Measurements from ENCODE around the gene MSRB1.

The MSRB1 gene

GRCh38 chr16:1906055-1906845, 36.7 kb downstream of the MSRB1 start:
- no peak for TF ChIP-seq CTCF (conservative IDR thresholded peaks at IDR 0.05; ENCODE audit: low read length)
- no peak for TF ChIP-seq EZH2phosphoT487 (IDR thresholded peaks at IDR 0.05; ENCODE audit: borderline replicate concordance)
- no peaks in the 10 kb centered on the region for H3K36me3 ChIP-seq (ENCODE audit: insufficient read depth, low read length)
- H2AFZ ChIP-seq (ENCODE audit: low read length): no peak overlapping the region
- H3K79me2 ChIP-seq (ENCODE audit: insufficient read depth, low read length): no peaks in the 10 kb centered on the region
- H4K20me1 ChIP-seq (ENCODE audit: insufficient read depth, low read length, poor library complexity, severe bottlenecking): no peaks in the 10 kb centered on the region
- H3K4me2 ChIP-seq (ENCODE audit: low read depth, low read length, poor library complexity, severe bottlenecking): no peak overlapping the region
- H3K9ac ChIP-seq (ENCODE audit: low read depth, low read length, poor library complexity, severe bottlenecking): no peak overlapping the region
- no peaks in the 10 kb centered on the region for H3F3A ChIP-seq (ENCODE audit: low read depth)
- H3K4me1 ChIP-seq (ENCODE audit: insufficient read depth, low read length, poor library complexity, severe bottlenecking): no peaks in the 10 kb centered on the region
- H3K27me3 ChIP-seq (ENCODE audit: insufficient read depth, low read length, poor library complexity, severe bottlenecking): no peaks in the 10 kb centered on the region
- no peaks in the 10 kb centered on the region for H3K9me3 ChIP-seq (ENCODE audit: insufficient read depth, low read depth, low read length)
- no peak overlapping the region for H3K4me3 ChIP-seq (ENCODE audit: low read length, poor library complexity, severe bottlenecking)
- H3K9me2 ChIP-seq (replicated peaks; ENCODE audit: low read depth, low read length): no peaks in the 10 kb centered on the region

GRCh38 chr16:1903845-1904840, 38.9 kb downstream of the MSRB1 start:
- Histone ChIP-seq H3K9me3 (ENCODE audit: insufficient read depth, low read depth, low read length) (no peaks in the 10 kb centered on the region), H3K4me2 (ENCODE audit: low read depth, low read length, poor library complexity, severe bottlenecking) (no peak overlapping the region)

GRCh38 chr16:1903220-1903574, 39.8 kb downstream of the MSRB1 start:
- H3K27me3 ChIP-seq (ENCODE audit: insufficient read depth, low read length, poor library complexity, severe bottlenecking): no peaks in the 10 kb centered on the region
- TF ChIP-seq CTCF (conservative IDR thresholded peaks at IDR 0.05; ENCODE audit: low read length) (no peak), EZH2phosphoT487 (IDR thresholded peaks at IDR 0.05; ENCODE audit: borderline replicate concordance) (no peak)
- no peaks in the 10 kb centered on the region for H3K79me2 ChIP-seq (ENCODE audit: insufficient read depth, low read length)
- no peak overlapping the region for H2AFZ ChIP-seq (ENCODE audit: low read length)
- H3K9ac ChIP-seq (ENCODE audit: low read depth, low read length, poor library complexity, severe bottlenecking): no peak overlapping the region
- no peak overlapping the region for H3K4me2 ChIP-seq (ENCODE audit: low read depth, low read length, poor library complexity, severe bottlenecking)
- H3K9me2 ChIP-seq (replicated peaks; ENCODE audit: low read depth, low read length): no peaks in the 10 kb centered on the region
- no peak overlapping the region for H3K4me3 ChIP-seq (ENCODE audit: low read length, poor library complexity, severe bottlenecking)
- no peaks in the 10 kb centered on the region for H4K20me1 ChIP-seq (ENCODE audit: insufficient read depth, low read length, poor library complexity, severe bottlenecking)
- H3K9me3 ChIP-seq (ENCODE audit: insufficient read depth, low read depth, low read length): no peaks in the 10 kb centered on the region
- no peaks in the 10 kb centered on the region for H3K36me3 ChIP-seq (ENCODE audit: insufficient read depth, low read length)
- no peaks in the 10 kb centered on the region for H3K4me1 ChIP-seq (ENCODE audit: insufficient read depth, low read length, poor library complexity, severe bottlenecking)
- no peaks in the 10 kb centered on the region for H3F3A ChIP-seq (ENCODE audit: low read depth)

More at GRCh38 chr16:1903845-1904840, 38.9 kb downstream of the MSRB1 start:
- no peaks in the 10 kb centered on the region for H3K36me3 ChIP-seq (ENCODE audit: insufficient read depth, low read length)
- no peaks in the 10 kb centered on the region for H3K79me2 ChIP-seq (ENCODE audit: insufficient read depth, low read length)
- TF ChIP-seq EZH2phosphoT487 (IDR thresholded peaks at IDR 0.05; ENCODE audit: borderline replicate concordance) (no peak), CTCF (conservative IDR thresholded peaks at IDR 0.05; ENCODE audit: low read length) (no peak)
- no peak overlapping the region for H2AFZ ChIP-seq (ENCODE audit: low read length)
- no peaks in the 10 kb centered on the region for H3K27me3 ChIP-seq (ENCODE audit: insufficient read depth, low read length, poor library complexity, severe bottlenecking)
- H3K9ac ChIP-seq (ENCODE audit: low read depth, low read length, poor library complexity, severe bottlenecking): no peak overlapping the region
- no peaks in the 10 kb centered on the region for H4K20me1 ChIP-seq (ENCODE audit: insufficient read depth, low read length, poor library complexity, severe bottlenecking)
- H3F3A ChIP-seq (ENCODE audit: low read depth): no peaks in the 10 kb centered on the region
- H3K4me1 ChIP-seq (ENCODE audit: insufficient read depth, low read length, poor library complexity, severe bottlenecking): no peaks in the 10 kb centered on the region
- no peaks in the 10 kb centered on the region for H3K9me2 ChIP-seq (replicated peaks; ENCODE audit: low read depth, low read length)
- no peak overlapping the region for H3K4me3 ChIP-seq (ENCODE audit: low read length, poor library complexity, severe bottlenecking)
